H1 (cell line): Measurements from ENCODE around the gene DBF4. TPM values are rescaled to one million over a fixed set of nuclear protein-coding genes. Genes with fewer than 3 reads are reported as not detected.

Experiments
- CTCF ChIA-PET: fragments of 300-600 bp; sonication (Branson Sonifier 250); formaldehyde crosslinking; loops from one replicate; lab custom pipeline; 2021; ENCODE audit not compliant: partially characterized antibody; lab: Charles Lee
- POLR2A ChIA-PET: fragments of 300-600 bp; sonication (Branson Sonifier 250); formaldehyde crosslinking; loops from one replicate; lab custom pipeline; 2021; ENCODE audit warnings: inconsistent platforms; ENCODE audit not compliant: partially characterized antibody; lab: Charles Lee
- DNase-seq, 2 experiments: peaks; one replicate each; pipeline versions ENCODE4 v3.0.0 to v3.0.0-alpha.2; 2010 to 2022; ENCODE audit warnings: low spot score in 2 of 2, low read depth in 1 of 2, mixed read lengths in 1 of 2
- FAIRE-seq: peaks from 2 replicates; lab custom pipeline; 2011; peaks lifted over from hg19 to GRCh38; lab: Jason Lieb, UNC
- H2AFZ ChIP-seq: 2 replicates; pipeline ENCODE4 v1.8.1; 2012; ENCODE audit warnings: low read length, inconsistent platforms
- H2AK5ac ChIP-seq: 2 replicates; pipeline ENCODE4 v1.6.1; 2013; ENCODE audit warnings: low read depth, low read length
- H2BK120ac ChIP-seq: replicated peaks from 2 replicates; pipeline ENCODE3; 2013; ENCODE audit warnings: low read depth, low read length, inconsistent platforms
- H2BK12ac ChIP-seq: 2 replicates; pipeline ENCODE4 v1.6.1; 2013; ENCODE audit warnings: low read depth, low read length
- H2BK15ac ChIP-seq: 2 replicates; pipeline ENCODE4 v1.6.1; 2013; ENCODE audit warnings: low read length
- H2BK20ac ChIP-seq: 2 replicates; pipeline ENCODE4 v1.6.1; 2013; ENCODE audit warnings: low read length
- H2BK5ac ChIP-seq: 2 replicates; pipeline ENCODE4 v1.6.1; 2013; ENCODE audit warnings: low read depth, low read length
- H3K14ac ChIP-seq: 2 replicates; pipeline ENCODE4 v1.6.1; 2013; ENCODE audit warnings: inconsistent platforms; ENCODE audit not compliant: insufficient read length
- H3K18ac ChIP-seq: 2 replicates; pipeline ENCODE4 v1.6.1; 2013; ENCODE audit warnings: low read length; ENCODE audit errors: extremely low read depth
- H3K23ac ChIP-seq: 2 replicates; pipeline ENCODE4 v1.6.1; 2013; ENCODE audit warnings: inconsistent platforms; ENCODE audit not compliant: insufficient read length
- H3K23me2 ChIP-seq: 2 replicates; pipeline ENCODE4 v1.6.1; 2013; ENCODE audit warnings: low read depth, low read length
- H3K27ac ChIP-seq: 2 replicates; pipeline ENCODE4 v1.6.1; 2011; ENCODE audit warnings: low read depth, low read length, inconsistent platforms
- H3K27me3 ChIP-seq, 4 experiments: replicated peaks in 1 of 4; 1 replicate in 1 of 4; 2 replicates in 3 of 4; pipeline versions ENCODE4 v1.6.1 to v1.8.1; 2011 to 2013; ENCODE audit warnings: low read length in 3 of 4, mild to moderate bottlenecking in 3 of 4, inconsistent platforms in 2 of 4, mixed read lengths in 2 of 4, moderate library complexity in 1 of 4; ENCODE audit not compliant: control insufficient read depth in 3 of 4, insufficient read depth in 3 of 4; ENCODE audit errors: extremely low read depth in 1 of 4
- H3K36me3 ChIP-seq, 4 experiments: 2 replicates each; pipeline versions ENCODE4 v1.6.1 to v1.8.1; 2011 to 2013; ENCODE audit warnings: mild to moderate bottlenecking in 4 of 4, low read length in 3 of 4, moderate library complexity in 2 of 4, control low read depth in 1 of 4, inconsistent platforms in 1 of 4; ENCODE audit not compliant: insufficient read depth in 4 of 4, control insufficient read depth in 2 of 4
- H3K4ac ChIP-seq: replicated peaks from 2 replicates; pipeline ENCODE3; 2013; ENCODE audit warnings: low read length, low read depth, mixed read lengths, inconsistent platforms; ENCODE audit not compliant: insufficient read length
- H3K4me1 ChIP-seq, 4 experiments: replicated peaks in 1 of 4; 1 replicate in 1 of 4; 2 replicates in 3 of 4; pipeline versions ENCODE4 v1.6.1 to v1.8.1; 2011 to 2013; ENCODE audit warnings: low read length in 3 of 4, inconsistent platforms in 2 of 4, mixed read lengths in 1 of 4; ENCODE audit not compliant: insufficient read depth in 4 of 4, control insufficient read depth in 3 of 4
- H3K4me2 ChIP-seq, 2 experiments: 2 replicates each; pipeline versions ENCODE4 v1.6.1 to v1.8.1; 2011 to 2013; ENCODE audit warnings: low read depth in 2 of 2, low read length in 2 of 2, control low read depth in 1 of 2, inconsistent platforms in 1 of 2, mild to moderate bottlenecking in 1 of 2; ENCODE audit not compliant: insufficient read depth in 1 of 2
- H3K4me3 ChIP-seq, 4 experiments: fragments of 200-600, 300-600 bp in 1 of 4; sonication (generic), shearing (Covaris generic), sonication (Bioruptor Twin) in 1 of 4; 2 replicates each; pipeline versions ENCODE4 v1.5.1 to v1.8.1; 2011 to 2016; ENCODE audit warnings: low read length in 4 of 4, low read depth in 3 of 4, control low read depth in 2 of 4, inconsistent platforms in 2 of 4, mild to moderate bottlenecking in 2 of 4, mixed read lengths in 1 of 4, moderate library complexity in 1 of 4; ENCODE audit not compliant: insufficient read depth in 2 of 4; ENCODE audit errors: extremely low read depth in 1 of 4
- H3K56ac ChIP-seq: replicated peaks from 2 replicates; pipeline ENCODE3; 2013; ENCODE audit warnings: low read depth, mild to moderate bottlenecking, mixed read lengths, low read length, inconsistent platforms; ENCODE audit not compliant: insufficient read length
- H3K79me1 ChIP-seq: 2 replicates; pipeline ENCODE4 v1.6.1; 2013; ENCODE audit warnings: low read depth, low read length, control low read depth
- H3K79me2 ChIP-seq, 2 experiments: 2 replicates each; pipeline versions ENCODE4 v1.6.1 to v1.8.1; 2012 to 2013; ENCODE audit warnings: low read length in 2 of 2, mild to moderate bottlenecking in 2 of 2, inconsistent platforms in 1 of 2; ENCODE audit not compliant: insufficient read depth in 2 of 2, control insufficient read depth in 1 of 2
- H3K9ac ChIP-seq, 4 experiments: replicated peaks in 1 of 4; 1 replicate in 1 of 4; 2 replicates in 3 of 4; pipeline versions ENCODE4 v1.6.1 to v1.8.1; 2011 to 2013; ENCODE audit warnings: low read depth in 3 of 4, low read length in 3 of 4, control low read depth in 2 of 4, mild to moderate bottlenecking in 2 of 4, moderate library complexity in 2 of 4, inconsistent platforms in 1 of 4; ENCODE audit errors: extremely low read depth in 1 of 4
- H3K9me3 ChIP-seq, 2 experiments: 2 replicates each; pipeline versions ENCODE4 v1.6.1 to v1.8.1; 2012 to 2013; ENCODE audit warnings: mild to moderate bottlenecking in 2 of 2, moderate library complexity in 2 of 2, control low read depth in 1 of 2, inconsistent platforms in 1 of 2, low read depth in 1 of 2, low read length in 1 of 2, mixed read lengths in 1 of 2; ENCODE audit not compliant: insufficient read depth in 2 of 2
- H4K20me1 ChIP-seq, 2 experiments: replicated peaks in 1 of 2; 2 replicates each; pipeline versions ENCODE3 to v1.8.1; 2011 to 2013; ENCODE audit warnings: inconsistent platforms in 2 of 2, low read length in 2 of 2, mild to moderate bottlenecking in 1 of 2; ENCODE audit not compliant: insufficient read depth in 2 of 2, control insufficient read depth in 1 of 2
- H4K5ac ChIP-seq: 2 replicates; pipeline ENCODE4 v1.6.1; 2013; ENCODE audit warnings: low read length, low read depth, mixed read lengths, inconsistent platforms; ENCODE audit not compliant: insufficient read length
- H4K8ac ChIP-seq: 2 replicates; pipeline ENCODE4 v1.8.0; 2013; ENCODE audit warnings: mild to moderate bottlenecking, moderate library complexity, low read length, inconsistent platforms; ENCODE audit not compliant: insufficient read depth; ENCODE audit errors: extremely low read depth
- H4K91ac ChIP-seq: replicated peaks from 2 replicates; pipeline ENCODE3; 2013; ENCODE audit warnings: low read length, mixed read lengths, inconsistent platforms; ENCODE audit not compliant: insufficient read length
- FOSL1 ChIP-seq: IDR thresholded peaks from 2 replicates; pipeline ENCODE4 v1.6.1; 2011; ENCODE audit warnings: mild to moderate bottlenecking, low read depth, low read length, moderate library complexity; ENCODE audit not compliant: insufficient read depth
- POU5F1 ChIP-seq: IDR thresholded peaks from 2 replicates; pipeline ENCODE4 v1.6.1; 2011; ENCODE audit warnings: low read depth, mild to moderate bottlenecking, low read length, moderate library complexity
- RAD21 ChIP-seq, 2 experiments: IDR thresholded peaks in 1 of 2; conservative IDR thresholded peaks in 1 of 2; 2 replicates each; pipeline ENCODE4 v1.6.1; 2011; ENCODE audit warnings: low read depth in 2 of 2, low read length in 2 of 2, improper control_type of control experiment in 1 of 2, inconsistent platforms in 1 of 2, mild to moderate bottlenecking in 1 of 2, moderate library complexity in 1 of 2
- SIN3A ChIP-seq, 2 experiments: IDR thresholded peaks in 1 of 2; conservative IDR thresholded peaks in 1 of 2; 2 replicates each; pipeline ENCODE4 v1.6.1; 2011 to 2012; ENCODE audit warnings: low read length in 2 of 2, improper control_type of control experiment in 1 of 2, low read depth in 1 of 2, mild to moderate bottlenecking in 1 of 2
- SP2 ChIP-seq: IDR thresholded peaks from 2 replicates; pipeline ENCODE4 v1.6.1; 2012; ENCODE audit warnings: mild to moderate bottlenecking, low read length, inconsistent platforms
- TAF7 ChIP-seq: optimal IDR thresholded peaks from 2 replicates; pipeline ENCODE3; 2011; ENCODE audit warnings: low read depth, mild to moderate bottlenecking, inconsistent platforms, low read length, moderate library complexity, borderline replicate concordance
- TBP ChIP-seq: IDR thresholded peaks from 2 replicates; pipeline ENCODE4 v1.6.1; 2011; ENCODE audit warnings: low read depth, low read length, improper control_type of control experiment
- WGBS, 2 experiments: shearing (Covaris generic) in 1 of 2; methylation state at CpG; one replicate each; pipeline versions ENCODE4 v1.1.6 to v1.1.7; 2013 to 2015; ENCODE audit warnings: low lambda C conversion rate in 2 of 2, mixed read lengths in 2 of 2, inconsistent platforms in 1 of 2, low coverage in 1 of 2, missing lambda C conversion rate in 1 of 2; ENCODE audit not compliant: insufficient replicate concordance in 2 of 2, insufficient coverage in 1 of 2, insufficient read length in 1 of 2; ENCODE audit errors: extremely low coverage in 1 of 2, missing lambda C conversion rate in 1 of 2; 5-methylcytosine and 5-hydroxymethylcytosine counted together
- polyA plus RNA-seq, 7 experiments: library from polyadenylated mRNA; depleted of rRNA in 3 of 7; stranded (reverse) in 5 of 7; unstranded in 2 of 7; fragments of >200 nt in 5 of 7; fragments of 200-250 nt in 2 of 7; gene quantifications; 1 replicate in 5 of 7; 2 replicates in 1 of 7; 4 replicates in 1 of 7; pipeline versions ENCODE4 v1.2.1 to v1.2.3, GENCODE V29; 2011 to 2013; ENCODE audit warnings: missing spikeins in 2 of 7, mixed read lengths in 2 of 7
- total RNA-seq: library from RNA; stranded (reverse); fragmentation: NEBNext Ultra II Directional; extraction: Animal tissue kit (Norgen Biotek cat#: 25700); gene quantifications from 2 replicates; pipeline ENCODE4 v1.2.1, GENCODE V29; 2021

Gene DBF4
- total and polyA plus RNA-seq, 2 of the 8 experiments (the other 6 are each of a cell fraction or from before 2014, with no cell fraction given): 8.7 to 82.4 TPM

GRCh38 chr7:87872346-87872745 is 3.9 kb upstream of the DBF4 start:
- no peaks in the 10 kb centered on the region for H3K23me2 ChIP-seq
- peaks cover 3% of the 10 kb centered on the region; the same call in 1 of the 2 replicates for H3K79me1 ChIP-seq
- H2BK20ac ChIP-seq: no peak overlapping the region
- no peak overlapping the region for H3K14ac ChIP-seq
- no peak overlapping the region for H3K4me2 ChIP-seq
- CTCF ChIA-PET: no interaction called here
- H4K20me1 ChIP-seq: peaks cover 0 to 1% of the 10 kb centered on the region in 2 experiments
- H2BK15ac ChIP-seq: no peak overlapping the region
- H3K18ac ChIP-seq: no peak overlapping the region
- H2BK12ac ChIP-seq: no peak overlapping the region
- H2AFZ ChIP-seq: no peak overlapping the region
- H3K9me3 ChIP-seq: no peaks in the 10 kb centered on the region
- TF ChIP-seq SP2 (no peak), TBP (no peak), FOSL1 (no peak), POU5F1 (no peak), RAD21 (IDR thresholded peaks at IDR 0.05 in 1 of 2, conservative IDR thresholded peaks at IDR 0.05 in 1 of 2; ENCODE audit: low read depth in 2 of 2, low read length in 2 of 2) (no peak), TAF7 (no peak), SIN3A (conservative IDR thresholded peaks at IDR 0.05 in 1 of 2, IDR thresholded peaks at IDR 0.05 in 1 of 2; ENCODE audit: low read depth in 1 of 2, low read length in 2 of 2) (no peak)
- TF ChIP-seq, all 59 proteins: peak for 0
- Histone ChIP-seq H4K91ac (no peak overlapping the region), H3K36me3 (peaks cover 0 to 8% (median 2%) of the 10 kb centered on the region in 4 experiments; a peak in 2 of 8 replicates), H2BK5ac (no peak overlapping the region), H3K4ac (no peak overlapping the region), H3K9ac (no peak overlapping the region), H3K4me3 (no peak overlapping the region), H2BK120ac (no peak overlapping the region), H2AK5ac (no peak overlapping the region), H3K4me1 (peaks cover 0 to 2% (median 0%) of the 10 kb centered on the region in 4 experiments; a peak in 1 of 7 replicates), H3K27me3 (no peaks in the 10 kb centered on the region), H3K79me2 (peaks cover 6 to 54% of the 10 kb centered on the region in 2 experiments), H3K56ac (no peak overlapping the region), H4K8ac (no peak overlapping the region), H3K27ac (no peak overlapping the region), H4K5ac (no peak overlapping the region), H3K23ac (no peak overlapping the region)
- 91% methylated on average over 5 of the region's 5 CpGs; no CpG with 5 or more reads in 1 of the 2 experiments for WGBS, 2 experiments
- FAIRE-seq: no peak
- no peak for DNase-seq
- POLR2A ChIA-PET: interaction anchor here (0.6 kb wide), 1 partner anchor 14 kb away, joined by 3 read pairs; no protein-coding TSS in a partner anchor
